HCT116 (cell line): ENCODE data around the gene GNB1L.

Experiments
- CTCF ChIP-seq, 3 experiments: fragments of 200-600 bp in 1 of 3; sonication (generic) in 1 of 3; IDR thresholded peaks in 2 of 3; conservative IDR thresholded peaks in 1 of 3; 2 replicates each; pipeline ENCODE4 v1.5.1; 2012 to 2017; ENCODE audit warnings: low read depth in 2 of 3, low read length in 2 of 3, antibody characterized with exemption in 1 of 3, borderline replicate concordance in 1 of 3, control low read depth in 1 of 3, mild to moderate bottlenecking in 1 of 3, mixed read lengths in 1 of 3, mixed run types in 1 of 3, moderate library complexity in 1 of 3; ENCODE audit not compliant: insufficient read depth in 1 of 3
- POLR2A ChIP-seq: IDR thresholded peaks from 2 replicates; pipeline ENCODE4 v1.7.0; 2011; ENCODE audit warnings: borderline replicate concordance; ENCODE audit not compliant: insufficient read depth, insufficient read length; ENCODE audit errors: extremely low read depth
- SP1 ChIP-seq: IDR thresholded peaks from 2 replicates; pipeline ENCODE4 v1.6.1; 2012; ENCODE audit warnings: low read depth
- ZNF274 ChIP-seq: fragments of 200-500 bp; sonication (Bioruptor generic); IDR thresholded peaks from 2 replicates; pipeline ENCODE4 v1.6.1; 2014; ENCODE audit warnings: mild to moderate bottlenecking, low read depth, low read length, inconsistent platforms

GRCh38 chr22:19859861-19860510, 5.3 kb upstream of the GNB1L start:
- TF ChIP-seq ZNF274 (no peak), CTCF (IDR thresholded peaks at IDR 0.05 in 2 of 3, conservative IDR thresholded peaks at IDR 0.05 in 1 of 3; ENCODE audit: borderline replicate concordance in 1 of 3, insufficient read depth in 1 of 3, low read depth in 2 of 3, low read length in 2 of 3) (no peak), SP1 (no peak), POLR2A (no peak)
